GM18951 (cell line): ENCODE data around the gene DOCK3.

Source experiments
- POLR2A ChIP-seq: IDR thresholded peaks from 4 replicates; pipeline ENCODE4 v1.6.1; 2011; ENCODE audit warnings: mild to moderate bottlenecking; ENCODE audit not compliant: insufficient read length, insufficient read depth; ENCODE audit errors: extremely low read depth
- in situ Hi-C: fragments of 300-500 bp; cut with MboI; formaldehyde crosslinking; loops from one replicate; pipeline ENCODE4 v1.12.0; 2022; ENCODE audit warnings: low sequenced_read_pairs, mixed read lengths, inconsistent platforms; ENCODE audit not compliant: unreplicated experiment

DOCK3 gene

DNA sequence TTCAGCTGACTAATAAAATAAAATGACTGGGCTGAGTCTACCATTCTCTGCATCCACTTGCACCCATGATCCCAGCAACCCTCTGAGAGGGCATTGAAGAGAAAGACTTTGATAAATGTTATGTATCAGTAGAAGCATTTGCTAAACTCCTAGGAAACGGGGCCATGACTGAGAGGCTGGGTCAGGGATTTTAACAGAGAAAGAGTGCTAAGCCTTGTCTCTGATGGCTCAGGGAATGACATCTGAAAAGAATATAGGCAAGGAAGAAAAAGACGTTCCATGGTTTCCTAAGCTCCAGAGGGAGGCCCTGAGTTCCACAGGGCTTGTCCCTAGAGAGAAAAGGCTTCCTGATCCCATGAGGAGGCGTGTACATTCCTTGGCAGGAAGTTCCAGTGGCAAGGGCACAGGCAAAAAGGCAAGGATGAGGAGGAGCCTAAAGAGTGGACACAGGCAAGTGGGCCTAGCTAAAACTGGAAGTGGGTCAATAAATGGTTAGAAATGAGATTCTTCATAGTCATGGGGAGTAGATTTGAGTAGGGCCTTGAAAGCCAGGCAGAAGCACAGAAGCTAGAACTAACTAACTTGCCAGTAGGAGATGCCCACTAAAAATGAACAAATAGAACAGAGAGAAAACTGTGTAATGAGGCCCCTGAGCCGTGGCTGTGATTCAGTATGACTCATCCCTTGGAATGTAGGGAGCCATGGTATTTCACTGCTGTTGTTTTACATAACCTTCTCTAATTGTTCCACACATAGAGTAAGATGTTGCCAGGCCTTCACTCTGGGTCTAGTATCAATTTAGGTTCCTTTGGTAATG is 665.5 kb downstream of the DOCK3 start:
- no peak for TF ChIP-seq POLR2A
- in situ Hi-C loops = no loop called here

DNA sequence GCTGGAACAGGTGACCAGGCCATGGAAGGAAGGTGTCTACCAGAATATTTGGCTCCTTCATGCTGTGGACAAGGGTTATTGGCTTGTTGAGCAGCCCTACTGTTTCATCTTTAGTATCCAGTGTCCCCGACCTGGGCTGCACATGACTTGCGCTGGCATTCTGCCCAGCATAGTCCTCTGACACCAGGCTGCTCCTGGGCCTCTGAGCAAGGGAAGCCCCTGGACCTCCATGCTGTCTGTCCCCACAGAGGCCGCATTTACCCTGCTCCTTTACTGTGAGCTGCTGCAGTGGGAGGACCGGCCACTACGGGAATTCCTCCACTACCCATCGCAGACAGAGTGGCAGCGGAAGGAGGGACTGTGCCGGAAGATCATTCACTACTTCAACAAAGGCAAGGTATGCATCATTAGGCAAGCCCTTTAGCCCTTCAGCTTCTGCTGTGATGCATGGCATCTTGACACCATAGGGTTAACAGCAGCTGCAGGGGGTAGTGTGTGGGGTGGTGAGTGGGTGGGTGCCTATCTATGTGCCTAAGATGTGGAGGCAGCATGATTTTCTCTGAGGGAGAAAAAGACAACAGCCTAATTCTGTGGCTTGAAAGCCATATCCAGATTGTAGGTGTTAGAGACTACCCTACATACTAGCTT is 666.4 kb downstream of the DOCK3 start:
- in situ Hi-C loops = no loop called here
- no peak for TF ChIP-seq POLR2A

DNA sequence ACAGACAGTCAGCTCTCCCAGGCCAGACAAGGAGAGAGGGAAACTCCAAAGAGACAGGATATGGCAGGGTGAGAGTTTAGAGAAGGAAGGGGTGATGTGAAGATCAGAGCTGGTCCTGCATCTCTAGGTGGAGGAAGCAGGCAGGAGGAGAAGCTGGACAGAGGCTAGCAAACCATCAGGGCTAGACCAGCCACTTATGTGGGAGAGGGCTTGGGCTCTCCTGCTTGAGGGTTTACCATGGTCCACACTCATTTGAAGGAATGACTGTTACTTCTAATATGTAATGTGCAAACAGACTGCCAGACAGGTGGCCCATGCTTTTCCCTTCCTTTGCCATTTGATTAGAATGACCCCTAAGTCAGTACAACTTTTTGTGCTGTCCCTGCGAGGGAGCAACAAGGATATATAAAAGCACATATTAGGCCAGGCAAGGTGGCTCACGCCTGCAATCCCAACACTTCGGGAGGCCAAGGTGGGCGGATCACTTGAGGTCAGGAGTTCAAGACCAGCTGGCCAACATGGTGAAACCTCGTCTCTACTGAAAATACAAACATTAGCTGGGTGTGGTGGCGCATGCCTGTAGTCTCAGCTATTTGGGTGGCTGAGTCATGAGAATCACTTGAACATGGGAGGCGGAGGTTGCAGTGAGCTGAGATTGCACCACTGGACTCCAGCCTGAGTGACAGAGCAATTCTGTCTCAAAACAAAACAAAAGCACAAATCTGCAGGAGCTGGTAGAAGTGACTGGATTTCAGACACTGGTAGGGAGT is 669.4 kb downstream of the DOCK3 start:
- in situ Hi-C loops = no loop called here
- no peak for TF ChIP-seq POLR2A

DNA sequence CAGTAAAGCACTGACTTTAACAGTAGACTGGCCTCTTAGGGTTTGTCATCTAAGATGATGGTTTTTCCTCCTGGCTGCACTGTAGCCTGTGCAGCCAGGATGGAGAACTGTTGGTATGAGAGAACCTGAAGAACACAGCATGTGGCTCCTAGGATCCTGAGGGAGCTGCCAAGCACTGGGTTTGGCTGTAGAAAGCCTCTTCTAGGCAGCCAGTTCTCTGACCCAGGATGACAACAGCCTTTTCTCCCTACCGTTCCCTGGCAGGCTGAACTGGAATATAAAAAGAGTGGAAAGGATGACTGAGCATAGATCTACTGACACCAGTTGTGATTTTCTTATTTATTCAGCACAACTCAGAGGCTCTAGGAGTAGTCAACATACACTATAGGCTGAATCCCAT is 676.0 kb downstream of the DOCK3 start:
- in situ Hi-C loops = no loop called here
- no peak for TF ChIP-seq POLR2A

DNA sequence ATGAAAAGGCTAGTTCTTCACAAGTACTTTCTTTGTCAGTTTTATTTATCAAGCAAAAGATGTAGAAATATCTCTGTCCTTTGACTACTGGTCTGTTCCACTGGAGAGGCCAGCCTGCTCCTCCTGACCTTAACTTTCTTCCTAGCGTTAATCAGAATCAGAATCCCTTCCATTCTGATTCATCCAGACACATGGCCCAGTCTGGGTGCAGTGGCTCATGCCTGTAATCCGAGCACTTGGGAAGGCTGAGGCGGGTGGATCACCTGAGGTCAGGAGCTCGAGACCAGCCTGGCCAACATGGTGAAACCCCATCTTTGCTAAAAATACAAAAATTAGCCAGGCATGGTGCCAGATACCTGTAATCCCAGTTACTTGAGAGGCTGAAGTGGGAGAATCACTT is 678.4 kb downstream of the DOCK3 start:
- TF ChIP-seq POLR2A = no peak
- in situ Hi-C loops = no loop called here

DNA sequence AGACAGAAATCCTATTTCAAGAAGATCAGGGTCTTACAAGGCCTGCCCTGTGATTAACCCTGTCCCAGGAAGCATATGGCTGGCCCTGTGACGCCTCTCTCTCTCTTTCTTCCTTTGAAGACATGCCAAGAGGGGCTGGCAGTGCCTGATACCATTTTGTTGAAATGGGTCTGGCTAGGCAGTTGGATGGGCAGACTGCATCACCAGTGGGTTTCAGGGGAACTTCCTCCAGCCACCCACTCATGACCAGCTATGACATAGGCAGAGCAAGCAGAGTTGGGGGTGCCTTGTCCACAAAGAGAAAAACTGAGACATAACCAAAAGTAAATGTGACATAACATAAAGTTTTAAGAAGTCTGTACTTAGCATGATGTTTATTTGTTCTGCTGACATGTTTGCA is 679.0 kb downstream of the DOCK3 start:
- in situ Hi-C loops = no loop called here
- no peak for TF ChIP-seq POLR2A

DNA sequence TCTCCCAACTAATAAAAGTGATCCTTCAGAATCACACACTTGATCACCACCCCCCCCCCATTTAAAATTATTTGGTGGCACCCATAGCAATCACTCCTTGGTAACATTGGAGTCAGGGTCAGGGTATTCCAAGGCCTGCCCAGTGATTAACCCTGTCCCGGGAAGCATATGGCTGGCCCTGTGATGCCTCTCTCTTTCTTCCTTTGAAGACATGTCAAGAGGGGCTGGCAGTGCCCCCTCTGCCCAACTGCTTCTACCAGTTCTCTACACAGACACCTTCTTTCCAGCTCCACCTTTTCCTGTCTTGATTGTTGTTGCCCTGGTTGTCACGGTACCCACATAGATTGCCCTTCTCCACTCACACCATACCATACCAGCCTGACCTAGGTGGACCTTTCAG is 679.4 kb downstream of the DOCK3 start:
- in situ Hi-C loops = no loop called here
- TF ChIP-seq POLR2A = no peak

DNA sequence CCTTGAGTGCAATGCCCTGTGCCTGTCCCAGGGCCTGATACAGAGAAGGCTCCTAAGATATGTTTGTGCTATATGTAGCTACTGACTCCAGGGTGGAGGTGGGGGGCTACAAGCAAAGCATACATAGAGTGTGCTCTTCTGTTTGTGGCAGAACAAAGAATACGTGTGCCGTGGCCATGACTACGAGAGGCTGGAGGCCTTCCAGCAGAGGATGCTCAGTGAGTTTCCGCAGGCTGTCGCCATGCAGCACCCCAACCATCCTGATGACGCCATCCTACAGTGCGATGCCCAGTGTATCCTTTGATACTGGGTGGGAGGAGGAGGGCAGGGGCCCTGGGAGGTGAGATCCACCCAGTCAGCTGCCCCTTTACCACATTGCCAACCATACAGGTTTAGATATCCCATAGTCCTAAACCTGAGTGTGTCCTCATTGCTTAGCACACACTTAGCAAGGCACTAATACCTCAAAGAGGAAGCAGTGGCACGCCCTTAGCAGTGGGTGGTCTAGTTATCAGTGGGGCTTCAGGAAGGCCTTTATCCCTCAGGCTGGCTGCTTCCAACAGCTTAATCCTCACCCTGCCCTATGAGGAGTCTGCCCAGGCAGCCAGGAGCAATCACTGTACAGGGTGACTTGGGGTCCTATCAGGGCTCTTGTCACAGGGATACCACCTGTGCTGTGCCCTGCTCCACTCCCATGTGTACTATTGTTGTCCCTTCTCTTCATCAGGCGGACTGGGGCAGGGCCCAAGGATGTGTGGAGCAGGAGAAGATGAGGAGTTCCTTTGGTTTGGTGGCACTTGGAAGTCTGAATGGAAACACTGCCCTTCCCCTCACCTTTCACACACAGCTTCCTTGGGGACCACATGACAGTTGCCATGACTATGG is 680.2 kb downstream of the DOCK3 start:
- TF ChIP-seq POLR2A = no peak
- in situ Hi-C loops = no loop called here

DNA sequence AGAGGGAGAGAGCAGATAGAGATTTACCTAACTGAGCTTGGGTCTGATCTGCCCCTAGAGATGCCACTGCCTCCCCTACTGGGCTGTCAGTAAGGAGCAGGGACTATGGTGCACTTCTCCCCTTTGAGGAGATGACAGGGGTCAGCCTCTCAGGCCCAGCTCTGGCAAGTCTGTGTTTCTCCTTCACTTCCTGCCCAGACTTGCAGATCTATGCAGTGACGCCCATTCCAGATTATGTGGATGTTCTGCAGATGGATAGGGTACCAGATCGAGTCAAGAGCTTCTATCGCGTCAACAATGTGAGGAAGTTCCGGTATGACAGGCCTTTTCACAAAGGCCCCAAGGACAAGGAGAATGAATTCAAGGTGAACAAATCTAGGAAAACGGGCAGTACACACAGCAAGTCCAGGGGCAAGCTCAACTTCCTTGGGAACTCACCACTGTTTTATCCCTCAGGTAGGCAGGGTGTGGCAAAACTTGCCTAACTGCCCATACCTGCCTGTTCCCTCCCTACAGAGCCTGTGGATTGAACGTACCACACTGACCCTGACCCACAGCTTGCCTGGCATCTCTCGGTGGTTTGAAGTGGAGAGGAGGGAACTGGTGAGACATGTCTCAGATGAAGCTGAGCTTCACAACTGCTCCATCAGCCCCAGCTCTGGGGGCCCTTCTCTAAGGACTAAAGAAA is 681.3 kb downstream of the DOCK3 start:
- TF ChIP-seq POLR2A = no peak
- in situ Hi-C loops = no loop called here

DNA sequence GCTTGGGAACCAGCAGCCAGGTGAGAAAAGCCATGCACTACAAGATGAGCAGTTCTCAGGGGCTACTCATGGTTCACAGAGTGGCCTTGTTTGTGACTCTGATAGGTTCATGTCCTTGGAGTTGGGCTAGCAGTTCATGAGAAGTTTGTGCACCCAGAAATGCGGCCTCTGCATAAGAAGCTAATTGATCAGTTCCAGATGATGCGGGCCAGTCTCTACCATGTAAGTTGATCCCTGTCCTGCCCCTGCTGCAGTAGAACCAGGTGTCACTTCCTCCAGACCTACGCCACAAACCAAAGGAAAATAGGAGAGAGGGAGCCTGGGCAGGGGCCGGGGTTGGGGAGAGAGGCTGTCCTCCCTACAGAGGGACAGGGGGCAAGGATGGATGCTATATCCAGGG is 683.1 kb downstream of the DOCK3 start:
- no peak for TF ChIP-seq POLR2A
- in situ Hi-C loops = no loop called here

DNA sequence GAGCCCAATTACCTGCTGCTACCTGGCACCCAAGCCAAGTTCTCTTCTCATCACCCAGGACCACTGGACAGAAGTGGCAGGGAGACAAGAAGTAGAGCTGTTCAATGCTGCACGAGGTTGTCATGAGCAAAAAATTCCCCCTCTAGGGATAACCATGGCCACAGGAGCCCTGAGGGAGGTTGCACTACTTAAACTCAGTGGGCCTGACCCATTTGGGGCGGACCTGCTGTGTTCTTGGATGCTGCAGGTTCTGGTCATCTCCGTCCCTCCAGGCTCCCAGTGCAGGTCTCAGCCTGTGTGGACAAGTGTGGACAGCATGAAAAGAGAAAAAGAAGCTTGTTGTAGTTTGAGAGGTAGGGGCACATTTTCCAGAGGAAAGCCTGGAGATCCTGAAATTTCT is 684.3 kb downstream of the DOCK3 start:
- TF ChIP-seq POLR2A = no peak
- in situ Hi-C loops = no loop called here

DNA sequence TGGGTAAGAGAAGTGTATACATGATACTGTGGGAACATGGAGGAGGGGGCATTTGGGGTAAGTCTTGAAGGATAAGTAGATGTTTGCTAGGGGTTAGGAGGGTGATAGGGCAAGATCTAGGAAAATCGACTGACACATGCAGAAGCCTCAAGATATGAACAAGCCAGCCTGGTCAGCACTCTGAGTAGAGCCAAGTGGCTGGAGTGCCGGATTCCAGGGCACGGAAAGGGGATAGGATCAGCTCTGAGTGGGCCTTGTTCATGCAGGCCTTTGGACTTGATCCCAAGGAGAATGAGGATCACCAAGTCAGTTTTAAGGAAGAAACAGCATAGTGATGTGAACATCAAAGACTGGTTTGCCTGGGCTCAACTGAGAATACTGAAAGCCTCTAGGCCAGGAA is 686.1 kb downstream of the DOCK3 start:
- no peak for TF ChIP-seq POLR2A
- in situ Hi-C loops = loop anchor here (10.0 kb wide), 1 partner anchor 256 kb away; no protein-coding TSS in a partner anchor
